H1 (cell line): ENCODE measurements around the gene MCFD2. TPM values are rescaled to one million over a fixed set of nuclear protein-coding genes. Genes with fewer than 3 reads are reported as not detected.

Source experiments
- CTCF ChIA-PET: fragments of 300-600 bp; sonication (Branson Sonifier 250); formaldehyde crosslinking; loops from one replicate; lab custom pipeline; 2021; ENCODE audit not compliant: partially characterized antibody; lab: Charles Lee
- POLR2A ChIA-PET: fragments of 300-600 bp; sonication (Branson Sonifier 250); formaldehyde crosslinking; loops from one replicate; lab custom pipeline; 2021; ENCODE audit warnings: inconsistent platforms; ENCODE audit not compliant: partially characterized antibody; lab: Charles Lee
- DNase-seq, 2 experiments: peaks; one replicate each; pipeline versions ENCODE4 v3.0.0 to v3.0.0-alpha.2; 2010 to 2022; ENCODE audit warnings: low spot score in 2 of 2, low read depth in 1 of 2, mixed read lengths in 1 of 2
- FAIRE-seq: peaks from 2 replicates; lab custom pipeline; 2011; peaks lifted over from hg19 to GRCh38; lab: Jason Lieb, UNC
- H2AFZ ChIP-seq: 2 replicates; pipeline ENCODE4 v1.8.1; 2012; ENCODE audit warnings: low read length, inconsistent platforms
- H2AK5ac ChIP-seq: 2 replicates; pipeline ENCODE4 v1.6.1; 2013; ENCODE audit warnings: low read depth, low read length
- H2BK120ac ChIP-seq: replicated peaks from 2 replicates; pipeline ENCODE3; 2013; ENCODE audit warnings: low read depth, low read length, inconsistent platforms
- H2BK12ac ChIP-seq: 2 replicates; pipeline ENCODE4 v1.6.1; 2013; ENCODE audit warnings: low read depth, low read length
- H2BK15ac ChIP-seq: 2 replicates; pipeline ENCODE4 v1.6.1; 2013; ENCODE audit warnings: low read length
- H2BK20ac ChIP-seq: 2 replicates; pipeline ENCODE4 v1.6.1; 2013; ENCODE audit warnings: low read length
- H2BK5ac ChIP-seq: 2 replicates; pipeline ENCODE4 v1.6.1; 2013; ENCODE audit warnings: low read depth, low read length
- H3K14ac ChIP-seq: 2 replicates; pipeline ENCODE4 v1.6.1; 2013; ENCODE audit warnings: inconsistent platforms; ENCODE audit not compliant: insufficient read length
- H3K18ac ChIP-seq: 2 replicates; pipeline ENCODE4 v1.6.1; 2013; ENCODE audit warnings: low read length; ENCODE audit errors: extremely low read depth
- H3K23ac ChIP-seq: 2 replicates; pipeline ENCODE4 v1.6.1; 2013; ENCODE audit warnings: inconsistent platforms; ENCODE audit not compliant: insufficient read length
- H3K23me2 ChIP-seq: 2 replicates; pipeline ENCODE4 v1.6.1; 2013; ENCODE audit warnings: low read depth, low read length
- H3K27ac ChIP-seq: 2 replicates; pipeline ENCODE4 v1.6.1; 2011; ENCODE audit warnings: low read depth, low read length, inconsistent platforms
- H3K27me3 ChIP-seq, 4 experiments: replicated peaks in 1 of 4; 1 replicate in 1 of 4; 2 replicates in 3 of 4; pipeline versions ENCODE4 v1.6.1 to v1.8.1; 2011 to 2013; ENCODE audit warnings: low read length in 3 of 4, mild to moderate bottlenecking in 3 of 4, inconsistent platforms in 2 of 4, mixed read lengths in 2 of 4, moderate library complexity in 1 of 4; ENCODE audit not compliant: control insufficient read depth in 3 of 4, insufficient read depth in 3 of 4; ENCODE audit errors: extremely low read depth in 1 of 4
- H3K36me3 ChIP-seq, 4 experiments: 2 replicates each; pipeline versions ENCODE4 v1.6.1 to v1.8.1; 2011 to 2013; ENCODE audit warnings: mild to moderate bottlenecking in 4 of 4, low read length in 3 of 4, moderate library complexity in 2 of 4, control low read depth in 1 of 4, inconsistent platforms in 1 of 4; ENCODE audit not compliant: insufficient read depth in 4 of 4, control insufficient read depth in 2 of 4
- H3K4ac ChIP-seq: replicated peaks from 2 replicates; pipeline ENCODE3; 2013; ENCODE audit warnings: low read length, low read depth, mixed read lengths, inconsistent platforms; ENCODE audit not compliant: insufficient read length
- H3K4me1 ChIP-seq, 4 experiments: replicated peaks in 1 of 4; 1 replicate in 1 of 4; 2 replicates in 3 of 4; pipeline versions ENCODE4 v1.6.1 to v1.8.1; 2011 to 2013; ENCODE audit warnings: low read length in 3 of 4, inconsistent platforms in 2 of 4, mixed read lengths in 1 of 4; ENCODE audit not compliant: insufficient read depth in 4 of 4, control insufficient read depth in 3 of 4
- H3K4me2 ChIP-seq, 2 experiments: 2 replicates each; pipeline versions ENCODE4 v1.6.1 to v1.8.1; 2011 to 2013; ENCODE audit warnings: low read depth in 2 of 2, low read length in 2 of 2, control low read depth in 1 of 2, inconsistent platforms in 1 of 2, mild to moderate bottlenecking in 1 of 2; ENCODE audit not compliant: insufficient read depth in 1 of 2
- H3K4me3 ChIP-seq, 4 experiments: fragments of 200-600, 300-600 bp in 1 of 4; sonication (generic), shearing (Covaris generic), sonication (Bioruptor Twin) in 1 of 4; 2 replicates each; pipeline versions ENCODE4 v1.5.1 to v1.8.1; 2011 to 2016; ENCODE audit warnings: low read length in 4 of 4, low read depth in 3 of 4, control low read depth in 2 of 4, inconsistent platforms in 2 of 4, mild to moderate bottlenecking in 2 of 4, mixed read lengths in 1 of 4, moderate library complexity in 1 of 4; ENCODE audit not compliant: insufficient read depth in 2 of 4; ENCODE audit errors: extremely low read depth in 1 of 4
- H3K56ac ChIP-seq: replicated peaks from 2 replicates; pipeline ENCODE3; 2013; ENCODE audit warnings: low read depth, mild to moderate bottlenecking, mixed read lengths, low read length, inconsistent platforms; ENCODE audit not compliant: insufficient read length
- H3K79me1 ChIP-seq: 2 replicates; pipeline ENCODE4 v1.6.1; 2013; ENCODE audit warnings: low read depth, low read length, control low read depth
- H3K79me2 ChIP-seq, 2 experiments: 2 replicates each; pipeline versions ENCODE4 v1.6.1 to v1.8.1; 2012 to 2013; ENCODE audit warnings: low read length in 2 of 2, mild to moderate bottlenecking in 2 of 2, inconsistent platforms in 1 of 2; ENCODE audit not compliant: insufficient read depth in 2 of 2, control insufficient read depth in 1 of 2
- H3K9ac ChIP-seq, 4 experiments: replicated peaks in 1 of 4; 1 replicate in 1 of 4; 2 replicates in 3 of 4; pipeline versions ENCODE4 v1.6.1 to v1.8.1; 2011 to 2013; ENCODE audit warnings: low read depth in 3 of 4, low read length in 3 of 4, control low read depth in 2 of 4, mild to moderate bottlenecking in 2 of 4, moderate library complexity in 2 of 4, inconsistent platforms in 1 of 4; ENCODE audit errors: extremely low read depth in 1 of 4
- H3K9me3 ChIP-seq, 2 experiments: 2 replicates each; pipeline versions ENCODE4 v1.6.1 to v1.8.1; 2012 to 2013; ENCODE audit warnings: mild to moderate bottlenecking in 2 of 2, moderate library complexity in 2 of 2, control low read depth in 1 of 2, inconsistent platforms in 1 of 2, low read depth in 1 of 2, low read length in 1 of 2, mixed read lengths in 1 of 2; ENCODE audit not compliant: insufficient read depth in 2 of 2
- H4K20me1 ChIP-seq, 2 experiments: replicated peaks in 1 of 2; 2 replicates each; pipeline versions ENCODE3 to v1.8.1; 2011 to 2013; ENCODE audit warnings: inconsistent platforms in 2 of 2, low read length in 2 of 2, mild to moderate bottlenecking in 1 of 2; ENCODE audit not compliant: insufficient read depth in 2 of 2, control insufficient read depth in 1 of 2
- H4K5ac ChIP-seq: 2 replicates; pipeline ENCODE4 v1.6.1; 2013; ENCODE audit warnings: low read length, low read depth, mixed read lengths, inconsistent platforms; ENCODE audit not compliant: insufficient read length
- H4K8ac ChIP-seq: 2 replicates; pipeline ENCODE4 v1.8.0; 2013; ENCODE audit warnings: mild to moderate bottlenecking, moderate library complexity, low read length, inconsistent platforms; ENCODE audit not compliant: insufficient read depth; ENCODE audit errors: extremely low read depth
- H4K91ac ChIP-seq: replicated peaks from 2 replicates; pipeline ENCODE3; 2013; ENCODE audit warnings: low read length, mixed read lengths, inconsistent platforms; ENCODE audit not compliant: insufficient read length
- BCL11A ChIP-seq, 2 experiments: IDR thresholded peaks; one replicate each; pipeline ENCODE4 v1.6.1; 2011; ENCODE audit warnings: low read depth in 2 of 2, low read length in 2 of 2, mild to moderate bottlenecking in 2 of 2
- BRCA1 ChIP-seq: IDR thresholded peaks from 2 replicates; pipeline ENCODE4 v1.6.1; 2012; ENCODE audit warnings: low read depth, low read length, improper control_type of control experiment
- CTBP2 ChIP-seq: IDR thresholded peaks from 2 replicates; pipeline ENCODE4 v1.7.0; 2011; ENCODE audit warnings: borderline replicate concordance, mild to moderate bottlenecking, moderate library complexity, mixed read lengths, low read length; ENCODE audit not compliant: insufficient read depth, insufficient read length
- FOSL1 ChIP-seq: IDR thresholded peaks from 2 replicates; pipeline ENCODE4 v1.6.1; 2011; ENCODE audit warnings: mild to moderate bottlenecking, low read depth, low read length, moderate library complexity; ENCODE audit not compliant: insufficient read depth
- HDAC2 ChIP-seq, 2 experiments: fragments of 300-600 bp in 1 of 2; sonication (generic) in 1 of 2; IDR thresholded peaks; 2 replicates each; pipeline ENCODE4 v1.6.1; 2011 to 2012; ENCODE audit warnings: low read depth in 2 of 2, low read length in 2 of 2, mild to moderate bottlenecking in 2 of 2, moderate library complexity in 2 of 2, borderline replicate concordance in 1 of 2, inconsistent platforms in 1 of 2
- KDM1A ChIP-seq: fragments of 200-600, 300-600 bp; sonication (generic); IDR thresholded peaks from 2 replicates; pipeline ENCODE4 v1.7.1; 2016; ENCODE audit warnings: mild to moderate bottlenecking, low read length, borderline replicate concordance
- KDM4A ChIP-seq: IDR thresholded peaks from one replicate; pipeline ENCODE4 v1.7.1; 2012; ENCODE audit warnings: low read depth, mild to moderate bottlenecking, moderate library complexity, low read length, inconsistent platforms; ENCODE audit not compliant: severe bottlenecking
- SIN3A ChIP-seq, 2 experiments: IDR thresholded peaks in 1 of 2; conservative IDR thresholded peaks in 1 of 2; 2 replicates each; pipeline ENCODE4 v1.6.1; 2011 to 2012; ENCODE audit warnings: low read length in 2 of 2, improper control_type of control experiment in 1 of 2, low read depth in 1 of 2, mild to moderate bottlenecking in 1 of 2
- SP2 ChIP-seq: IDR thresholded peaks from 2 replicates; pipeline ENCODE4 v1.6.1; 2012; ENCODE audit warnings: mild to moderate bottlenecking, low read length, inconsistent platforms
- SUZ12 ChIP-seq: fragments of 200-600 bp; sonication (generic); IDR thresholded peaks from 2 replicates; pipeline ENCODE4 v1.6.1; 2012; ENCODE audit warnings: mild to moderate bottlenecking, inconsistent platforms, low read length, moderate library complexity, mixed read lengths
- WGBS, 2 experiments: shearing (Covaris generic) in 1 of 2; methylation state at CpG; one replicate each; pipeline versions ENCODE4 v1.1.6 to v1.1.7; 2013 to 2015; ENCODE audit warnings: low lambda C conversion rate in 2 of 2, mixed read lengths in 2 of 2, inconsistent platforms in 1 of 2, low coverage in 1 of 2, missing lambda C conversion rate in 1 of 2; ENCODE audit not compliant: insufficient replicate concordance in 2 of 2, insufficient coverage in 1 of 2, insufficient read length in 1 of 2; ENCODE audit errors: extremely low coverage in 1 of 2, missing lambda C conversion rate in 1 of 2; 5-methylcytosine and 5-hydroxymethylcytosine counted together
- polyA plus RNA-seq, 7 experiments: library from polyadenylated mRNA; depleted of rRNA in 3 of 7; stranded (reverse) in 5 of 7; unstranded in 2 of 7; fragments of >200 nt in 5 of 7; fragments of 200-250 nt in 2 of 7; gene quantifications; 1 replicate in 5 of 7; 2 replicates in 1 of 7; 4 replicates in 1 of 7; pipeline versions ENCODE4 v1.2.1 to v1.2.3, GENCODE V29; 2011 to 2013; ENCODE audit warnings: missing spikeins in 2 of 7, mixed read lengths in 2 of 7
- total RNA-seq: library from RNA; stranded (reverse); fragmentation: NEBNext Ultra II Directional; extraction: Animal tissue kit (Norgen Biotek cat#: 25700); gene quantifications from 2 replicates; pipeline ENCODE4 v1.2.1, GENCODE V29; 2021

MCFD2 gene
- total and polyA plus RNA-seq, 2 of the 8 experiments (the other 6 are each of a cell fraction or from before 2014, with no cell fraction given), result 35.2 to 76.2 TPM

- no peaks in the 10 kb centered on the region for H3K79me2 ChIP-seq
- H2BK12ac ChIP-seq, result no peak overlapping the region
- no peak overlapping the region for H4K91ac ChIP-seq
- no peak overlapping the region for H3K27ac ChIP-seq
- H3K27me3 ChIP-seq, result no peaks in the 10 kb centered on the region
- H4K20me1 ChIP-seq, result peaks cover 3 to 6% of the 10 kb centered on the region in 2 experiments
- H3K18ac ChIP-seq, result no peak overlapping the region
- H2AK5ac ChIP-seq, result no peak overlapping the region
- H3K9ac ChIP-seq, result no peak overlapping the region
- no peak overlapping the region for H3K23ac ChIP-seq
- H2BK120ac ChIP-seq, result no peak overlapping the region
- no peak overlapping the region for H3K4me2 ChIP-seq
- H3K36me3 ChIP-seq, result peaks cover 0 to 10% (median 1%) of the 10 kb centered on the region in 4 experiments; a peak in 2 of 8 replicates
- H2AFZ ChIP-seq, result no peak overlapping the region
- no peaks in the 10 kb centered on the region for H3K9me3 ChIP-seq
- H4K8ac ChIP-seq, result no peak overlapping the region
- no peak overlapping the region for H3K14ac ChIP-seq
- FAIRE-seq, result no peak
- H3K4ac ChIP-seq, result no peak overlapping the region
- no peak overlapping the region for H2BK15ac ChIP-seq
- H3K56ac ChIP-seq, result no peak overlapping the region
- no peaks in the 10 kb centered on the region for H3K4me1 ChIP-seq
- no peak overlapping the region for H2BK5ac ChIP-seq
- no peak overlapping the region for H2BK20ac ChIP-seq
- no peaks in the 10 kb centered on the region for H3K23me2 ChIP-seq
- CTCF ChIA-PET, result interaction anchor here (0.6 kb wide), 1 partner anchor 367 kb away, joined by 3 read pairs; no protein-coding TSS in a partner anchor
- H4K5ac ChIP-seq, result no peak overlapping the region
- H3K4me3 ChIP-seq, result no peak overlapping the region
- 83% methylated on average over 10 of the region's 10 CpGs; no CpG with 5 or more reads in 1 of the 2 experiments for WGBS, 2 experiments
- POLR2A ChIA-PET, result no interaction called here
- no peaks in the 10 kb centered on the region for H3K79me1 ChIP-seq
- no peak for DNase-seq
- TF ChIP-seq HDAC2 (IDR thresholded peaks at IDR 0.05; ENCODE audit: borderline replicate concordance in 1 of 2, low read depth in 2 of 2, low read length in 2 of 2) (no peak), KDM4A (no peak), SUZ12 (no peak), SIN3A (conservative IDR thresholded peaks at IDR 0.05 in 1 of 2, IDR thresholded peaks at IDR 0.05 in 1 of 2; ENCODE audit: low read depth in 1 of 2, low read length in 2 of 2) (no peak), SP2 (no peak), FOSL1 (no peak), BRCA1 (no peak), BCL11A (IDR thresholded peaks at IDR 0.05; ENCODE audit: low read depth in 2 of 2, low read length in 2 of 2) (no peak), KDM1A (no peak), CTBP2 (no peak)
Observed at GRCh38 chr2:46956981-46957531, 41.5 kb upstream of the MCFD2 start.
